ENCODE data around the gene SRC. TPM values are rescaled to one million over a fixed set of nuclear protein-coding genes. Genes with fewer than 3 reads are reported as not detected.

Gene SRC
- total RNA-seq, 2 donors from 2014 or later, result 6.9 to 14.3 TPM

- Histone ChIP-seq H3K9me3 (no peaks in the 10 kb centered on the region), H3K4me1 (peaks cover 0 to 11% of the 10 kb centered on the region in 2 donors), H3K36me3 (peaks cover 17% of the 10 kb centered on the region), H3K27me3 (no peaks in the 10 kb centered on the region), H3K4me3 (no peak overlapping the region), H3K27ac (no peak overlapping the region)
- no peak for TF ChIP-seq CTCF (IDR thresholded peaks at IDR 0.05)
- DNase-seq (ENCODE audit: low spot score), result no peak
Measured at GRCh38 chr20:37385176-37385575, 39.2 kb downstream of the SRC start.

GRCh38 chr20:37385659-37386504 lies 39.9 kb downstream of the SRC start:
- no peaks in the 10 kb centered on the region for H3K27me3 ChIP-seq
- no peak for DNase-seq (ENCODE audit: low spot score)
- peaks cover 17% of the 10 kb centered on the region for H3K36me3 ChIP-seq
- no peak for TF ChIP-seq CTCF (IDR thresholded peaks at IDR 0.05)
- H3K9me3 ChIP-seq, result no peaks in the 10 kb centered on the region
- no peak overlapping the region for H3K27ac ChIP-seq
- H3K4me1 ChIP-seq, result peaks cover 0 to 11% of the 10 kb centered on the region in 2 donors
- H3K4me3 ChIP-seq, result no peak overlapping the region

- H3K36me3 ChIP-seq, result peaks cover 17% of the 10 kb centered on the region
Measured at GRCh38 chr20:37386505-37387251, 40.7 kb downstream of the SRC start.

GRCh38 chr20:37387519-37388269 lies 41.8 kb downstream of the SRC start:
- Histone ChIP-seq H3K27ac (no peak overlapping the region), H3K4me1 (peaks cover 0 to 11% of the 10 kb centered on the region in 2 donors), H3K4me3 (no peak overlapping the region), H3K9me3 (no peaks in the 10 kb centered on the region), H3K27me3 (no peaks in the 10 kb centered on the region), H3K36me3 (peaks cover 17% of the 10 kb centered on the region)
- TF ChIP-seq CTCF (IDR thresholded peaks at IDR 0.05), result no peak
- no peak for DNase-seq (ENCODE audit: low spot score)

More at GRCh38 chr20:37386505-37387251, 40.7 kb downstream of the SRC start:
- DNase-seq (ENCODE audit: low spot score), result no peak
- H3K27ac ChIP-seq, result no peak overlapping the region
- no peaks in the 10 kb centered on the region for H3K27me3 ChIP-seq
- no peak overlapping the region for H3K4me3 ChIP-seq
- H3K4me1 ChIP-seq, result peaks cover 0 to 11% of the 10 kb centered on the region in 2 donors
- TF ChIP-seq CTCF (IDR thresholded peaks at IDR 0.05), result no peak
- no peaks in the 10 kb centered on the region for H3K9me3 ChIP-seq

- no peaks in the 10 kb centered on the region for H3K27me3 ChIP-seq
- TF ChIP-seq CTCF (IDR thresholded peaks at IDR 0.05), result no peak
- H3K9me3 ChIP-seq, result no peaks in the 10 kb centered on the region
- H3K36me3 ChIP-seq, result peaks cover 17% of the 10 kb centered on the region
- DNase-seq (ENCODE audit: low spot score), result no peak
- no peak overlapping the region for H3K27ac ChIP-seq
- no peak overlapping the region for H3K4me3 ChIP-seq
- peaks cover 0 to 20% of the 10 kb centered on the region in 2 donors for H3K4me1 ChIP-seq
Measured at GRCh38 chr20:37388831-37389230, 42.9 kb downstream of the SRC start.

All from right atrium auricular region (tissue), 2 donors.